ENCODE data around the gene IMPG2. TPM values are rescaled to one million over a fixed set of nuclear protein-coding genes. Genes with fewer than 3 reads are reported as not detected.

IMPG2 gene
- total RNA-seq, 1 experiment from 2014 or later: 0.04 TPM

DNA sequence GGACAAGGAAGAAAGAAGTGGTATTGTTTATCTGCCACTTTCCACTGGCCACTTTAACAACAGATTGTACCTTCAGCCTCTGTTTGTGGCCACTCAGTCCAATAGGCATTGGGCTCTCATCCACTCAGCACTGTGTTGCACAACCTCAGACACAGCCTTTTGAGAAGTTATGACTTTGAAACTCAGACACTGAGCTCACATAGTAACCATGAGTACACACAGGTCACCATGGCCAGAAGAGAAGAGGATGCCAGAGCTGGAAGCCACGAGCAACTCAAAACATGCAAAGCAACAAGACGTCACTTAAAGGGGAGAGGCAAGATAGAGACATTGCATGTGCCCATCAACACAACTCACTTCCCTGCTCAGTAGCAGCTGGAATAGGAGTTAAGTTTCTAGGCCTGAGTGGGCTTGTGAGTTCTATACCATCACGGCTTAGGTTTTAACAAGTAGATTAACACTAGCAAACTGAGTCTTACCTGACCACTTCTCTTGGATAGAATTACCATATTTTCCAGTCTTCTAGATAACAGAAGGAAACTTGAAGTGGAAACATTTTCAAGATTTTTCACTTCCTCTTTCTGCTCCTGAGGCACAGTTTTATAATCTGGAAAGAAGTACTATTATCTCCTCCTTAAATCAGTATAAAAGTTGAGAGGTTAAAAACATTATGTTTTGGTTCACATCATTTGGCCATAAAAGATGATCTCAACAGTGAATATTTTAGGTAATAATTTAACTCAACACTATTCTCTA, 103.5 kb downstream of the IMPG2 start:
- Mint-ChIP-seq H3K27me3 (ENCODE audit: low read depth) (peaks cover 3% of the 10 kb centered on the region; the same call in 1 of the 2 replicates), H3K4me3 (no peak overlapping the region), H3K36me3 (peaks cover 30% of the 10 kb centered on the region), H3K9me3 (peaks cover 28% of the 10 kb centered on the region), H3K27ac (no peak overlapping the region), H3K4me1 (no peaks in the 10 kb centered on the region)
- CTCF ChIA-PET: no interaction called here
- ATAC-seq: no peak
- TF ChIP-seq ZSCAN18 (CRISPR knock-in tag; IDR thresholded peaks at IDR 0.05): no peak
- TF ChIP-seq, protein P1, sequence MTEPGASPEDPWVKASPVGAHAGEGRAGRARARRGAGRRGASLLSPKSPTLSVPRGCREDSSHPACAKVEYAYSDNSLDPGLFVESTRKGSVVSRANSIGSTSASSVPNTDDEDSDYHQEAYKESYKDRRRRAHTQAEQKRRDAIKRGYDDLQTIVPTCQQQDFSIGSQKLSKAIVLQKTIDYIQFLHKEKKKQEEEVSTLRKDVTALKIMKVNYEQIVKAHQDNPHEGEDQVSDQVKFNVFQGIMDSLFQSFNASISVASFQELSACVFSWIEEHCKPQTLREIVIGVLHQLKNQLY (CRISPR knock-in tag; IDR thresholded peaks at IDR 0.05): no peak
- no peak for TF ChIP-seq FOXJ3 (CRISPR knock-in tag; IDR thresholded peaks at IDR 0.05; ENCODE audit: borderline replicate concordance)
- no peak for TF ChIP-seq ZMAT4 (CRISPR knock-in tag; IDR thresholded peaks at IDR 0.05)
- TF ChIP-seq SMAD4 (CRISPR knock-in tag; IDR thresholded peaks at IDR 0.05): no peak
- TF ChIP-seq HMGA2 (CRISPR knock-in tag; IDR thresholded peaks at IDR 0.05): no peak
- TF ChIP-seq TCF7 (CRISPR knock-in tag; IDR thresholded peaks at IDR 0.05; ENCODE audit: low read depth): no peak
- TF ChIP-seq, protein P2, sequence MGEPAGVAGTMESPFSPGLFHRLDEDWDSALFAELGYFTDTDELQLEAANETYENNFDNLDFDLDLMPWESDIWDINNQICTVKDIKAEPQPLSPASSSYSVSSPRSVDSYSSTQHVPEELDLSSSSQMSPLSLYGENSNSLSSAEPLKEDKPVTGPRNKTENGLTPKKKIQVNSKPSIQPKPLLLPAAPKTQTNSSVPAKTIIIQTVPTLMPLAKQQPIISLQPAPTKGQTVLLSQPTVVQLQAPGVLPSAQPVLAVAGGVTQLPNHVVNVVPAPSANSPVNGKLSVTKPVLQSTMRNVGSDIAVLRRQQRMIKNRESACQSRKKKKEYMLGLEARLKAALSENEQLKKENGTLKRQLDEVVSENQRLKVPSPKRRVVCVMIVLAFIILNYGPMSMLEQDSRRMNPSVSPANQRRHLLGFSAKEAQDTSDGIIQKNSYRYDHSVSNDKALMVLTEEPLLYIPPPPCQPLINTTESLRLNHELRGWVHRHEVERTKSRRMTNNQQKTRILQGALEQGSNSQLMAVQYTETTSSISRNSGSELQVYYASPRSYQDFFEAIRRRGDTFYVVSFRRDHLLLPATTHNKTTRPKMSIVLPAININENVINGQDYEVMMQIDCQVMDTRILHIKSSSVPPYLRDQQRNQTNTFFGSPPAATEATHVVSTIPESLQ (CRISPR knock-in tag; IDR thresholded peaks at IDR 0.05): no peak
- TF ChIP-seq AFF4 (CRISPR knock-in tag; IDR thresholded peaks at IDR 0.05; ENCODE audit: borderline replicate concordance): no peak
- TF ChIP-seq CDX4 (CRISPR knock-in tag; IDR thresholded peaks at IDR 0.05; ENCODE audit: borderline replicate concordance): no peak
- TF ChIP-seq MYBL2 (CRISPR knock-in tag; IDR thresholded peaks at IDR 0.05): no peak
- no peak for TF ChIP-seq CTCF (IDR thresholded peaks at IDR 0.05)
- TF ChIP-seq ZNF396 (CRISPR knock-in tag; IDR thresholded peaks at IDR 0.05; ENCODE audit: borderline replicate concordance): no peak
- TF ChIP-seq ZNF416 (CRISPR knock-in tag; IDR thresholded peaks at IDR 0.05): no peak
- TF ChIP-seq ERG (CRISPR knock-in tag; IDR thresholded peaks at IDR 0.05): no peak
- no peak for DNase-seq (ENCODE audit: low spot score)
- POLR2A ChIA-PET: no interaction called here
